Left lung (tissue), 10 donors: ENCODE data around the gene TMIGD2. TPM values are rescaled to one million over a fixed set of nuclear protein-coding genes. Genes with fewer than 3 reads are reported as not detected.

Source experiments
- ATAC-seq: fragments of 200-7000 bp; cut with Tn5 transposase; one replicate; pipeline ENCODE4 v1.9.1; 2020; ENCODE audit warnings: moderate library complexity
- DNase-seq, 4 donors: peaks; one replicate each; pipeline ENCODE4 v3.0.0-alpha.2; 2013 to 2020
- H3K27ac ChIP-seq, 2 donors: fragments of 200-600 bp; sonication (generic) in 1 of 2; one replicate each; pipeline versions ENCODE4 v1.5.0 to v1.8.0; 2020 to 2021
- H3K27me3 ChIP-seq, 2 donors: fragments of 200-600 bp; sonication (generic) in 1 of 2; one replicate each; pipeline versions ENCODE4 v1.5.0 to v1.8.0; 2020 to 2021
- H3K36me3 ChIP-seq, 2 donors: fragments of 200-600 bp; sonication (generic) in 1 of 2; one replicate each; pipeline versions ENCODE4 v1.5.0 to v1.8.0; 2020 to 2021
- H3K4me1 ChIP-seq, 2 donors: fragments of 200-600 bp; one replicate each; pipeline ENCODE4 v1.8.0; 2021
- H3K4me3 ChIP-seq, 2 donors: fragments of 200-600 bp; sonication (generic) in 1 of 2; one replicate each; pipeline versions ENCODE4 v1.5.0 to v1.8.0; 2020 to 2021; ENCODE audit warnings: mild to moderate bottlenecking in 1 of 2
- H3K9me3 ChIP-seq, 2 donors: fragments of 200-600 bp; sonication (generic) in 1 of 2; one replicate each; pipeline versions ENCODE4 v1.5.0 to v1.8.0; 2020 to 2021
- intact Hi-C, 2 donors: fragments of 100-400 bp; cut with DNase I; formaldehyde crosslinking; loops; one replicate each; pipeline versions ENCODE4 v1.11.2 to v1.14.2; 2022
- polyA plus RNA-seq, 6 donors: library from polyadenylated mRNA; unstranded; fragments of 120-200 nt; gene quantifications; one replicate each; pipeline ENCODE4 v1.2.1, GENCODE V29; 2013; ENCODE audit not compliant: insufficient read length in 6 of 6
- total RNA-seq, 2 donors: library from RNA; stranded (reverse); fragmentation: NEBNext Ultra II Directional; extraction: Animal tissue kit (Norgen Biotek cat#: 25700); gene quantifications; one replicate each; pipeline ENCODE4 v1.2.1, GENCODE V29; 2021
- TF ChIP-seq, protein P1 (sequence below), 2 donors: fragments of 200-600 bp; sonication (generic) in 1 of 2; IDR thresholded peaks; one replicate each; pipeline versions ENCODE4 v1.5.0 to v1.8.0; 2021; ENCODE audit warnings: antibody characterized with exemption in 2 of 2
- donor health status: DM: no; HTN: yes; CAD: no.
- donor health status: DM: no; HTN: no; CAD: no.

Gene TMIGD2
- total and polyA plus RNA-seq, 8 donors, result 0.22 to 0.85 (median 0.35) TPM

DNA sequence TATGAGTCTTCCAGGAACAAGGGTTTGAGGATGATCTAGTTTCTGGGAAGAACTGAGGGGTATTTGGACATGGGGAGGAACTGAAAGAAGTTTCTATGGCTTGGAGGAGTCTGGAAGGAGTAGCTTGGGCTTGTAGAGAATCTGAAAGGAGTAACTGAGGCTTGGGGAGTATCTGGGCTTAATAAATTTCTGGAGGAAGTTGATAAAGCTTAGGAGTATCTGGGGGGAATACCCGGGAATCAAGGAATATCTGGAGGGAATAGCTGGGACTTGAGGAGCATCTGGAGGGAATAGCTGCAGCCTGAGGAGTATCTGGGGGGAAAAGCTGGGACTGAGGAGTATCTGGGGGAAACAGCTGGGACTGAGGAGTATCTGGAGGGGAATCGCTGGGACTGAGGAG, 18.2 kb upstream of the TMIGD2 start:
- no peak for DNase-seq
- H3K36me3 ChIP-seq, result no peaks in the 10 kb centered on the region
- no peak overlapping the region for H3K4me3 ChIP-seq
- TF ChIP-seq, protein P1, sequence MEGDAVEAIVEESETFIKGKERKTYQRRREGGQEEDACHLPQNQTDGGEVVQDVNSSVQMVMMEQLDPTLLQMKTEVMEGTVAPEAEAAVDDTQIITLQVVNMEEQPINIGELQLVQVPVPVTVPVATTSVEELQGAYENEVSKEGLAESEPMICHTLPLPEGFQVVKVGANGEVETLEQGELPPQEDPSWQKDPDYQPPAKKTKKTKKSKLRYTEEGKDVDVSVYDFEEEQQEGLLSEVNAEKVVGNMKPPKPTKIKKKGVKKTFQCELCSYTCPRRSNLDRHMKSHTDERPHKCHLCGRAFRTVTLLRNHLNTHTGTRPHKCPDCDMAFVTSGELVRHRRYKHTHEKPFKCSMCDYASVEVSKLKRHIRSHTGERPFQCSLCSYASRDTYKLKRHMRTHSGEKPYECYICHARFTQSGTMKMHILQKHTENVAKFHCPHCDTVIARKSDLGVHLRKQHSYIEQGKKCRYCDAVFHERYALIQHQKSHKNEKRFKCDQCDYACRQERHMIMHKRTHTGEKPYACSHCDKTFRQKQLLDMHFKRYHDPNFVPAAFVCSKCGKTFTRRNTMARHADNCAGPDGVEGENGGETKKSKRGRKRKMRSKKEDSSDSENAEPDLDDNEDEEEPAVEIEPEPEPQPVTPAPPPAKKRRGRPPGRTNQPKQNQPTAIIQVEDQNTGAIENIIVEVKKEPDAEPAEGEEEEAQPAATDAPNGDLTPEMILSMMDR (IDR thresholded peaks at IDR 0.05), result no peak
- H3K4me1 ChIP-seq, result no peaks in the 10 kb centered on the region
- intact Hi-C loops, result no loop called here
- H3K27ac ChIP-seq, result no peak overlapping the region
- H3K27me3 ChIP-seq, result no peaks in the 10 kb centered on the region
- H3K9me3 ChIP-seq, result peaks cover 0 to 21% of the 10 kb centered on the region in 2 donors
- ATAC-seq, result no peak

DNA sequence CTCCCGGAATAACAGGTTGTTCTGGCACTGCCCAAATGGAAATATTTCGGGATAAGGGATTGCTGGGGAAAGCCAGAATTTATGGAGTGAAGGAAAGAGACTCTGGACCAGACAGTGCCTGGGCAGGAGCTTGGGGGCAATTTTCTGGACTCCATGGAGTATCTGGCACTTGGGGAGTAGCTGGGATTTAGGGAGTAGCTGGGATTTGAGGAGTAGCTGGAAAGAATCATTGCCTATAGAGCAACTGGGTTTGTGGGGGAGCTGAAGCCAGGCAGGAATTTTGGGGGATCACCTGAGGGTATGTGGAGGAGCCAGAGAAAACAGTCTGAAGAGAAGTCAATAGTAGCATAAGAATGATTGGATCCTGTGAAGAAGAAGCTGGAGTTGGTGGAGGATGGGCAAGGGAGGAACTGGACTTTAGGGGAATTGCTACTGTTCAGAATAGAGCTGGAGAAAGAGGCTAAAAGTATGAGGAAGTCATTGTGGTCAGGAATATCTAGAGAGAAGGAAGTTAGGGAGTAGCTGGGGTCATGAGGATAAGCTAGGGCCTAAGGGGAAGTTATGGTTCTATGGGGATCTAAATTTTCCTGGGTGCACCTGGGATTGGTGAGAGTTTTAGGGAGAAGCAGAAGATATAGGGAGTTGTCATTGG, 17.0 kb upstream of the TMIGD2 start:
- intact Hi-C loops, result no loop called here
- H3K9me3 ChIP-seq, result peaks cover 0 to 21% of the 10 kb centered on the region in 2 donors
- H3K4me1 ChIP-seq, result peaks cover 0 to 7% of the 10 kb centered on the region in 2 donors
- H3K36me3 ChIP-seq, result no peaks in the 10 kb centered on the region
- ATAC-seq (no peak), DNase-seq (no peak)
- H3K4me3 ChIP-seq, result no peak overlapping the region
- H3K27ac ChIP-seq, result no peak overlapping the region
- TF ChIP-seq, protein P1 (IDR thresholded peaks at IDR 0.05), result no peak
- no peaks in the 10 kb centered on the region for H3K27me3 ChIP-seq

DNA sequence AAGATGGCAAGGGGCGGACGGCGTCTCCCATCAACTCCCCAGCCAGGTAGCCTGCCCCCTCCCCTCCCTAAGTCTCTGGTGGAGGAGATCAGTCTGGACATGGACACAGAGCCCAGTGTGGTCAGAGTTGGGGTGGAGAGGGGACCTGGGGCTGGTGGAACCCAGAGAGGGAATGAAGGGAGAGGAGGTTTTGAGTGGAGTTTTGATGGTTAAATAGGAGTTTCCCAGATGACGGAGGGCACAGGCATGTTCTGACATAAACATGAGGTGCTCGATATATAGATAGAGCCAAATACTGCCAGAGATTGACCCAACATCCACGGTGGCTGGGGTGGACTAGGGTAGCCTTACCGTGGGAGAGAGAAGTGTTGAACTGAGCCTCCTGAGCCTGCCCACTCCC, 16.3 kb upstream of the TMIGD2 start:
- H3K4me3 ChIP-seq, result no peak overlapping the region
- DNase-seq (no peak), ATAC-seq (no peak)
- H3K4me1 ChIP-seq, result peaks cover 0 to 7% of the 10 kb centered on the region in 2 donors
- peaks cover 0 to 21% of the 10 kb centered on the region in 2 donors for H3K9me3 ChIP-seq
- intact Hi-C loops, result no loop called here
- H3K27me3 ChIP-seq, result no peaks in the 10 kb centered on the region
- TF ChIP-seq, protein P1 (IDR thresholded peaks at IDR 0.05), result no peak
- H3K36me3 ChIP-seq, result no peaks in the 10 kb centered on the region
- H3K27ac ChIP-seq, result no peak overlapping the region

DNA sequence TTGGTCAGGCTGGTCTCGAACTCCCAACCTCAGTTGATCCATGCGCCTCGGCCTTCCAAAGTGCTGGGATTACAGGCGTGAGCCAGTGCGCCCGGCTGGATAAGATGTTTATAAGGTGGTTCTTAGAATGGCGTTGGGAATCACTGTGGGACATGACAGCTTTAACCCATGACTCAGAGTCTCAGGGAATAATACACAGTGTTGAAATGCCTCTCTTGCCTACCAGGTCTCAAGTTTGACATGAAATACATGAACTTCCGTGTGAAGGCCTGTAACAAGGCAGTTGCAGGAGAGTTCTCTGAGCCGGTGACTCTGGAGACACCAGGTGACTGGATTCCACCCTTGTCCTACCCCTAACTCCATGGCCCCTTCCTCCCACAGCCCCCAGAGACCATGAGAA, 14.8 kb upstream of the TMIGD2 start:
- Histone ChIP-seq H3K27me3 (no peaks in the 10 kb centered on the region), H3K4me1 (peaks cover 0 to 7% of the 10 kb centered on the region in 2 donors), H3K27ac (no peak overlapping the region), H3K9me3 (peaks cover 0 to 16% of the 10 kb centered on the region in 2 donors), H3K4me3 (no peak overlapping the region), H3K36me3 (no peaks in the 10 kb centered on the region)
- ATAC-seq (no peak), DNase-seq (peak in 1 of 4 donors; percentile 12)
- TF ChIP-seq, protein P1 (IDR thresholded peaks at IDR 0.05), result no peak
- intact Hi-C loops, result no loop called here

DNA sequence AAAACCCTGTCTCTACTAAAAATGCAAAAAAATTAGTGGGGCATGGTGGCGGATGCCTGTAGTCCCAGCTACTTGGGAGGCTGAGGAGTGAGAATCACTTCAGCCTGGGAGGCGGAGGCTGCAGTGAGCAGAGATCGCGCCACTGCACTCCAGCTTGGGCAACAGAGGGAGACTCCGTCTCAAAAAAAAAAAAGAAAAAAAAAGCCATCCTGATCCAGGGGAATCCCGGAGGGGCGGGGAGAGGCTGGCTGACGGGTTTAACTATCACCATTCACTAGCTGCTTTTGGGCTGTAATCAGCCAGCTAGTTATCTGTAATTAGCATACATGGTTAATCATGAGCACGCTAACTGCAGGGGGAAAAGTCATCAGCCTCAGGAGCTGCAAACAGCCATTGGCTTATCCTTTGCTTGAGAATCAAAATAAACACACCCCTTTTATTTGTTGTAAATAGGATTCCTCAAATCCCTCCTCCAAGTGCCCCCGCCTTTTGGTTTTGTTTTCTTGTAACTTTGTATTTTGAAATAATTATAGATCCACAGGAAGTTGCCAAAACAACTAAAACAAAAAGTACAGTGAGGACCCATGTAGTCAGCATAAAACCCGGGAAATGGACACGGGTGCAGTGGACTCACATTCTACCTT, 11.8 kb upstream of the TMIGD2 start:
- intact Hi-C loops, result no loop called here
- no peak overlapping the region for H3K4me3 ChIP-seq
- no peaks in the 10 kb centered on the region for H3K27me3 ChIP-seq
- H3K9me3 ChIP-seq, result no peaks in the 10 kb centered on the region
- no peak for ATAC-seq
- TF ChIP-seq, protein P1 (IDR thresholded peaks at IDR 0.05), result no peak
- peak overlapping the region in 1 of 2 donors; percentile 18 for H3K27ac ChIP-seq
- DNase-seq, result peak in 1 of 4 donors; percentile 33
- H3K4me1 ChIP-seq, result peaks cover 0 to 7% of the 10 kb centered on the region in 2 donors
- H3K36me3 ChIP-seq, result no peaks in the 10 kb centered on the region
